ENCODE measurements around the gene GINS3.
"Not testable (repeated sequence)": the region's sequence is repeated elsewhere in the genome, so short reads cannot be mapped to it uniquely, and the experiment has no call there.

The GINS3 gene

GRCh38 chr16:58389724-58390123, 2.5 kb upstream of the GINS3 start:
- DNase-seq (ENCODE audit: low spot score) = no peak

GRCh38 chr16:58393138-58393504, 850 bp downstream of the GINS3 start:
- DNase-seq (ENCODE audit: low spot score) = peak; percentile 57

GRCh38 chr16:58396897-58397296, 4.6 kb downstream of the GINS3 start:
- DNase-seq (ENCODE audit: low spot score) = not testable (repeated sequence)

GRCh38 chr16:58399718-58400633, 7.7 kb downstream of the GINS3 start:
- DNase-seq (ENCODE audit: low spot score) = no peak

GRCh38 chr16:58401305-58401704, 9.0 kb downstream of the GINS3 start:
- not testable (repeated sequence) for DNase-seq (ENCODE audit: low spot score)

- DNase-seq (ENCODE audit: low spot score) = no peak
Observed at GRCh38 chr16:58402796-58403195, 10.5 kb downstream of the GINS3 start.

- DNase-seq (ENCODE audit: low spot score) = no peak
Observed at GRCh38 chr16:58409316-58409973, 17.2 kb downstream of the GINS3 start.

GRCh38 chr16:58411336-58411735, 19.1 kb downstream of the GINS3 start:
- DNase-seq (ENCODE audit: low spot score) = no peak

- DNase-seq (ENCODE audit: low spot score) = no peak
Observed at GRCh38 chr16:58411736-58412614, 19.7 kb downstream of the GINS3 start.

GRCh38 chr16:58412615-58412970, 20.3 kb downstream of the GINS3 start:
- DNase-seq (ENCODE audit: low spot score) = not testable (repeated sequence)

- no peak for DNase-seq (ENCODE audit: low spot score)
Observed at GRCh38 chr16:58413359-58413758, 21.1 kb downstream of the GINS3 start.

GRCh38 chr16:58415003-58415402, 22.7 kb downstream of the GINS3 start:
- DNase-seq (ENCODE audit: low spot score) = no peak

- DNase-seq (ENCODE audit: low spot score) = not testable (repeated sequence)
Observed at GRCh38 chr16:58415961-58416360, 23.7 kb downstream of the GINS3 start.

GRCh38 chr16:58417035-58417434, 24.8 kb downstream of the GINS3 start:
- no peak for DNase-seq (ENCODE audit: low spot score)

GRCh38 chr16:58417600-58417999, 25.3 kb downstream of the GINS3 start:
- DNase-seq (ENCODE audit: low spot score) = no peak

GRCh38 chr16:58418026-58418425, 25.8 kb downstream of the GINS3 start:
- no peak for DNase-seq (ENCODE audit: low spot score)

- DNase-seq (ENCODE audit: low spot score) = no peak
Observed at GRCh38 chr16:58418601-58419000, 26.3 kb downstream of the GINS3 start.

GRCh38 chr16:58419241-58419990, 27.1 kb downstream of the GINS3 start:
- no peak for DNase-seq (ENCODE audit: low spot score)

GRCh38 chr16:58421059-58421458, 28.8 kb downstream of the GINS3 start:
- no peak for DNase-seq (ENCODE audit: low spot score)

- DNase-seq (ENCODE audit: low spot score) = no peak
Observed at GRCh38 chr16:58421529-58421928, 29.3 kb downstream of the GINS3 start.

GRCh38 chr16:58422809-58423208, 30.5 kb downstream of the GINS3 start:
- DNase-seq (ENCODE audit: low spot score) = no peak

- no peak for DNase-seq (ENCODE audit: low spot score)
Observed at GRCh38 chr16:58425245-58425644, 33.0 kb downstream of the GINS3 start.
